NCI-H1417 treated with DMSO at 0.1 percent for 48 hours (cell line): Measurements from ENCODE around the gene HECW1.
"Not testable (repeated sequence)": the region's sequence is repeated elsewhere in the genome, so short reads cannot be mapped to it uniquely, and the experiment has no call there.

ENCODE experiments used
- DNase-seq: peaks from one replicate; lab custom pipeline; 2025; lab: John Stamatoyannopoulos, UW

The HECW1 gene

DNA sequence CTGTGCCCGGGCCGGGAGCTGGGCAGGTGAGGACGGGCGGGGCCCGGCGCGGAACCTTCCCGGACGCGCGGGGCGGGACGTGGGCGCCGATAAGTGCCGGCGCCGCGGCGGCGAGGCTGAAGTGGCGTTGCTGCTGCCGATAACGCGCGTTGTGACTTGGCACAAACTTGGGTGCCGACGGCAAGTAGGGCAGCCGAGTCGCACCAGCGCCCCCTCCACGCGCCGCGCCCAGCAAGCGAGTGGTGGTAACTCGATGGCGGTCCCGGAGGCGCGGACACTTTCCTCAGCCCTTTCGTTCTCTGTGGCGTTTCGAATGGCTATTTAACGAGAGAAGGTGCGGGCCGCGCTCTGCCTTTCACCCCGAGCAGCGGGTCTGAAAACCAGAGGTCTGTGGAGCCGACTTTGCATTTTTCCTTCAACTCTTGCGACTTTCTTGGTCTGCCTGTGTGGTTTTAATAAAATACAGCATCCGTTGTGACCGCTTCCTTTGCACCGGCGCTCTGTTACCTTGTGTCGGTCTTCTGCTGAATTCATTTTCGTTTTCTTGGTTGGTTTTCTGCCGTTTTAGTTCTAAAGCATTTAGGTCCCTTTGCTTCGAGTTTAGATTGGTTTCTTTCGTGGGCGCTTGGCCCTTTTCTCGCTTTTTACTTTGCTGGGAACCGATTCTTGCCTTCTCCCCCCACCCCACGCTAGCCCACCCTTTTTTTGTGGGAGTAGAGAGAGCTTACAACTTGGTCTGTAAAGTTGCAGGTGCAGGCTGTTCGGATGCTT is 471.2 kb downstream of the HECW1 start:
- no peak for DNase-seq

DNA sequence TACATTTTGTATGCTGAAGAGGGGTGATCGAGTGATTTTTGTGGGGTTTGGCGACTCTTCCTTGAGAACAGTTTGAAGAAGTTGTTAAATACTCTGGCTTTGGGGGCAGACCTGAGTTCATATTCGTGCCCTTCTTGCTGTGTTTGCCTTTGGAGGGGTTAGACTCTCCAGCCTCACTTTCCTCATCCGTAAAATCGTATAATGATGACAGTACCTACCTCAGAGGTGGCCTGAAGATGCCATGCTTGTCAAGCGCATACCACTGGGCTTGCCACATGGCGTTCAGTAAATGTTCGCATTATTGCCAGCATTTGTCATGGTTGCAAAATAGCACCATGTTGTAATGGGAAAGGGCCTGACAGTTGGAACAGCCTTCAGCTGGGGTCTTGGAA is 471.7 kb downstream of the HECW1 start:
- no peak for DNase-seq

DNA sequence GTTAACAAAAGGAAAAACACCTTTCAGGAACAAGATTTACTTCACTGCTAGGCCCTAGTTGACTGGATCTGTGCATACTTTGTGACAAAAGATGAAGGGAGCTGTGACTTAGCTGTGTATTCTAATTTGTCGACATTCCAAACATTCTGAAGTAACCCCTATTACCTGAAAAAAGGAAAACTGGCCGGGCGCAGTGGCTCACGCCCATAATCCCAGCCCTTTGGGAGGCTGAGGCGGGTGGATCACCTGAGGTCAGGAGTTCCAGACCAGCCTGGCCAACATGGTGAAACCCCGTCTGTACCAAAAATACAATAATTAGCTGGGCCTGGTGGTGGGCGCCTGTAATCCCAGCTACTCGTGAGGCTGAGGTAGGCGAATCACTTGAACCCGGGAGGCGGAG is 472.3 kb downstream of the HECW1 start:
- DNase-seq = not testable (repeated sequence)

DNA sequence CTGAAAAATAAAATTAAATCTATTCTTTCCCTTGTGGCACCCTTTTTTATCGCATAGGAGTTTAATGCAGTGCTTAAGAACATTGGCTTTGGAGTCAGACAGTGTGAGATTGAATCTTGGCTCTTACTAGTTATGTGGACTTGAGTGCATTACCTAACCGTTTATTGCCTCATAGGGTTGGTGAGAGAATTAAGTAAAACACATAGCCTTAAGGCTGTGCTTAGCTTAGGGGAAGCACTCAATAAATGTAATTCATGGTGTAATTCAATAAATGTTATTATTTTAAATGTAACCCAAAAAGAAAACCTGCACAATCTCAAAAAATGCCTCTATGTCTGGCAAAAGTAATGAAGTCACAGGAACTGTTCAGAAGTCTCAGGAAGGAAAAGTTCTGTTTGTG is 473.1 kb downstream of the HECW1 start:
- no peak for DNase-seq

DNA sequence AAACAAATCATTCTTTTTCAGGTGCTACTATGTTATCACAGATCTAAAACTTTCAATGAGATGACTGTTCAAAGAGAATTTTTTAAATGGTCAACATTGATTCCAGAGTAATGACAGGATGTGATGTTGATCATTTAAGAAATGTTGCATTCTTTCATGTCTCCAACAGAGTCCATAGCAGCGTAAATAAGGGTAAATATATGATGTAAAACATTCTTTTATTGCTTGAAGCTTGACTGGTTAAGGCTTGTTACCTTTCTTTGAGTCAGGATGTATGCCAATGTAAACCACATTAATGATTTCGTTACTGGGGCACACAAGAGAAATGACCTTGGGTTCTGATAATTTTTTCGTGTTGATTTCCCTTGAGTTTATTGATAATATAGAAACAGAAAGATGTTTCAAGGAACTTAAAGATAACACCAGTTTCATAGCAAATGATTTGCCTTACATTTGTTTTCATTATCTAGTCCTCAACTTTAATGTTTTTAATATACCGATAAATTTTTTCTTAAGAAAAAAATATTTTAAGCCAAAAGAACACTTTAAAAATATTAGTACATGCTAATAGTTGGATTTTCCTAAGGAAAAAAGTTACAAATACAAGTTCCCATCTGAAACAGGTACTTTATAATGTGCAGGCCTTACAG is 473.9 kb downstream of the HECW1 start:
- DNase-seq = no peak

DNA sequence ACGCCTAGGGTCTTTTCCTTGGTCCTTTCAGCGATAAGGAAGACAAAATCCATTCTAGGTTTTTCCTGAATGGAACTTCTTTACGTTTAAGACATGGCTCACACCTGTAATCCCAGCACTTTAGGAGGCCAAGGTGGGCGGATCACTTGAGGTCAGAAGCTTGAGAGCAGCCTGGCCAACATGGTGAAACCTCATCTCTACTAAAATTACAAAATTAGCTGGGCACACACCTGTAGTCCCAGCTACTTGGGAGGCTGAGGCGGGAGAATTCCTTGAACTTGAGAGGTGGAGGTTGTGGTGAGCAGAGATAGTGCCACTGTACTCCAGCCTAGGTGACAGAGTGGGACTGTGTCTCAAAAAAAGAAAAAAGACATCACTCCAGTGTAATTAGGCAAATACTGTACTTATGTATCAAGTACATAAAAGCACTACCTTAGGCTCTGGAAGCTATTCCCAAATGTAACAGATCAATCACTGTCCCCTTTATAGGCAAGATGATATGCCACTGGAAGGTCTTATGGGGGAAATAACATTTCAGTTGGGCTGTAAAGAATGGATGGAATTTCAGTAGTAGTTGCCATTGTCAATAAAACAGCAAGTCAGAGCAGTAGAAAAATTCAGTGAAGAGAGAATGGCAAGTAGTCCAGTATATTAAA is 476.2 kb downstream of the HECW1 start:
- DNase-seq = no peak

DNA sequence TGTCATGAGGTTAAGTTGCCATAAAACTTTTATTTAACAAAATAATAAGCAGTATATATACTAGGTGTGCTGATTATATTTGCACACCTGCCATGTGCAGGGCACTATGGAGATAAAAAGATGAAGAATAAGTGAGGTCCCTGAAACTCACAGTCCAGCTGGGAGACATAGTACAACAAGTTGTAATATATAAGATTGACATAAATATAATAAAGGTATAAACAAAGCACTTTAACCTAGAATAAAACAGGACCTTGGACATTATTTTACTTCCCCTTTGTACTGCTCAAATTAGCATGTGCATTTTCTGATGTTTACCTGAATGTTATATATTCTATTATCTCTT is 476.7 kb downstream of the HECW1 start:
- no peak for DNase-seq

DNA sequence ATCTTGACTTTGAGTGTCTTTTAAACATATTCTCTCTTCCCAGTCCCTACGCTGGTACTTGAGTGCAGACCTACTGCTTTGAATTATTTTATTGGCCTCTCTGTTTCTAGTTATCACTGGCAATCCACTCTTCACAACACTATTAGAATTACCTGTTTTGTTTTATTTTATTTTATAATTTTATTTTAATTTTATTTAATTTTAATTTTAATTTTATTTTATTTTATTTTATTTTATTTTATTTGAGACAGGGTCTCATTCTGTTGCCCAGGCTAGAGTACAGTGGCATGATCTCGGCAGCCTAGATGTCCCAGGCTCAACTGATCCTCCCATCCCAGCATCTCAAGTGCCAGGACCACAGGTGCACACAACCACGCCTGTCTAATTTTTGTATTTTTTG is 477.3 kb downstream of the HECW1 start:
- DNase-seq = peak; percentile 10

DNA sequence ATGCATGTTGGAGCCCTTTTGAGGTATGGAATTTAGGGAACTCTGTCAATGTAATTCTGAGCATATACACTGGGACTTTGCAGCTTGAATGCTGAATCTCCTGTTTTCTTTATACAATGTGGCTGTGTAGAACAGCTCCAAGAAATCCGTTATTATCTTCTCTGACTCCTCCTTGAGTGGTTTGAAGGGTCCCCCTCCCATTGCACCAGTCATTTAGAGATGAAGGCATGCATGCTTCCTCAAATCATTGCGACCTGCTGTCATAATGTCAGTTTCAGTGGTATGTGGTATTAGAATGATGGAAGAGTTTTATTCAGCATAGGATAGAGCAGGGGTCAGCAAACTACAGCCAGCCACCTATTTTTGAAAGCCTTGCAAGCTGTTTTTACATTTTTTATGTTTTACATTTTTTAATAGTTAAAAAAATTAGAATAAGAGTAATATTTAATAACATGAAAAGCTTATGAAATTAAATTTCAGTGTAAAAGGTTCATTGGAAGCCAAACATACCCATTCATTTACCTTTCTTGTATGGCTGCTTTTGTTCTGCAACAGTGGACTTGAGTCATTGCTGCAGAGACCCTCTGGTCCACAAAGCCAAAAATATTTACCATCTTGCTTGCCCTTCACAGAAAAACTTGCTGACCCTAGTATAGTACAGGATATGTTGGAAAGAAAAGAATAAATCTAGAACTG is 478.6 kb downstream of the HECW1 start:
- no peak for DNase-seq

DNA sequence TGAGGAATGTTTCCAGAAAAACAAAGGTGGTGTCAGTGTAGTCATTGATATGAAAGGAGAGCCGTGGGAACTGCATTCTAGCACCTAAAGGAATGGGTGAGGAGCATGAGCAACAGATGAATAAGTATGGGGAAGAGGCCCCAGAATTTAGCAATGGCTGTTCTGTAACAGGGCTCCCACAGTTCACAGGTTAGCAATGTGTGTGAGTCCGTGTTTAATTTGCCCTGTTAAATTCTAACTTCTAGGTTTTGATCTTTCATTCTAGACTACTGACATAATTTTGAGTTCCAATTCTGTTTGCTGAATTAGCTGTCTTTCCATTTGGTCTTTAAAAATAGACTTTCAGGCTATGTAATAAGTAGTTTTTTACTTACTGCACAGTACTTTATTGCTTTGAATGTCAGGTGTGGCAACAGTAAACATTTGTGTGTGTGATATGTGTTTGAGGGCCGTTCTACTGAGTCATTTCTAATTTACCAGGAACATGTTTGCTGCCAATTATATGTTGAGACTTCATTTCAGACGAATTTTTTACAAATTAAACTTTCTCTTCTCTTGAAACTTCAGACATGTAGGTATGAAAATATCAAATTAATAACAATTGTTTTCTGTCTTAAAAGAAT is 479.2 kb downstream of the HECW1 start:
- DNase-seq = no peak

DNA sequence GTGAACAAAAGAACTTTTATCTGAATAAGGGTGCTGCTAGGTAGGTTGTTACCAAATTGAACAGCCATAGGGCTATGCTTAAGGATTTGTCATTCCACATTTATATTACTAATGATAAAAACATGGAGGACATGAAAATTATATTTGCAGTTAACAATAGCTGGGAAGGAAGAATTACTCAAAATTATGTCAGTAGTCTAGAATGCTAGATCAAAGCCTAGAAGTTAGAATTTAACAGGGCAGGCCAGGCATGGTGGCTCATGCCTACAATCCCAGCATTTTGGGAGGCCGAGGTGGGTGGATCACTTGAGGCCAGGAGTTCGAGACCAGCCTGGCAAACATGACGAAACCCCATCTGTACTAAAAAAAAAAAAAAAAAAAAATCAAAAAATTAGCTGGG is 479.9 kb downstream of the HECW1 start:
- no peak for DNase-seq

DNA sequence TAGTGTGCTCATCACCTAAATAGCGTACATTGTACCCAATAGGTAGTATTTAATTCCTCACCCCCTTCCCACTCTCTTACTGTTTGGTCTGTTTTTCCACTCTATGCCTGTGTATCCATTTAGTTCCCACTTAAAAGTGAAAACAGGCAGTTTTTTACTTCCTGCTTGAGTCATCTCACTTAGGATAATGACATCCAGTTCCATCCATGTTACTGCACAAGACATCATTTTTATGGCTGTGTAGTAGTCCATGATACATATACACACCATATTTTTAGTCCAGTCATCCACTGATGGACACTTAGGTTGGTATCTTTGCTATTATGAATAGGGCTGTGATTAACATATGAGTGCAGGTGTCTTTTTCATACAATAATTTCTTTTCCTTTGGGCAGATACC is 480.6 kb downstream of the HECW1 start:
- DNase-seq = no peak

DNA sequence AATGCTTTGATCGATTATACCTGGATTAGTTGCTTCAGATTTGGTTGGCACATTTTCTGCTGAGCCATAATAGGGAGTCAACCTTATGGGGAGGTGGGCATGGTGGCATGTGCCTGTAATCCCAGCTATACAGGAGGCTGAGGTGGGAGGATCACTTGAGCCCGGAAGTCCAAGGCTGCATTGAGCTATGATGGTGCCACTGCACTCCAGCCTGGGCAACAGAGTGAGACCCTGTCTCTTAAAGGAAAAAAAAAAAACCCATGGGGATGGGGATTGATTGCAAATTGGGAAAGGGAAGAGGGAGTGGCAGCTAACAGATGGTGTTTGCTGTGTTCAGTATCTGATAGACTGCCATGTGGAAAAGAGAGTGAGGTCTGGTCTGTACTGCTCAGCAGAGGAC is 481.6 kb downstream of the HECW1 start:
- no peak for DNase-seq

DNA sequence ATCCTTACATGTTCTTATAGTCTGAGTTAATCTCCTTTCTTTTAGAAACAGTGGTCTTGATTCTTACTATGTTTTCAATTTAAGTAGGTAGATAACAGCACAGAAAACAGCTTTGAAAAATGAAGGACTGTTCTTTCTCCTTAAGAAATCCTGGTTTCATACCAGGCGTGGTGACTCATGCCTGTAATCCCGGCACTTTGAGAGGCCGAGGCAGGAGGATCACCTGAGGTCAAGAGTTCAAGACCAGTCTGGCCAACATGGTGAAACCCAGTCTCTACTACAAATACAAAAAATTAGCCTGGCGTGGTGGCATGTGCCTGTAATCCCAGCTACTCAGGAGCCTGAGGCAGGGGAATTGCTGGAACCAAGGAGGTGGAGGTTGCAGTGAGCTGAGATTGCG is 484.0 kb downstream of the HECW1 start:
- DNase-seq = not testable (repeated sequence)

DNA sequence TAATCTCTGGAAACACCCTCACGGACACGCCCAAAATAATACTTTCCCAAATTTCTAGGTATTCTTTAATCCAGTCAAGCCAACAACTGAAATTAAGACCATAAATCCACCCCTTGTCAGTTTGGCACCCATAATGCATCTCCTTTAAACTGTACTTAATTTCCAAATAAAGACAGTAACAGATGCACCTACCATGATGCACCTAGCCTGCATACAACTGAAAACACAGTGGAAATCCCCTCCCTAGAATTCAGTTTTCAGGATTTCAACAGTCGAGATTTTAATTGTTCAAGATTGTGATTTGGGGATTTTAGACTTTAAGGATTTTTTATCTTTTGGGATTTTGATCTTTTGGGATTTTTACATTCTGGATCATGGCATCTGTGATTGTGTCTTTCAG is 487.6 kb downstream of the HECW1 start:
- DNase-seq = no peak

DNA sequence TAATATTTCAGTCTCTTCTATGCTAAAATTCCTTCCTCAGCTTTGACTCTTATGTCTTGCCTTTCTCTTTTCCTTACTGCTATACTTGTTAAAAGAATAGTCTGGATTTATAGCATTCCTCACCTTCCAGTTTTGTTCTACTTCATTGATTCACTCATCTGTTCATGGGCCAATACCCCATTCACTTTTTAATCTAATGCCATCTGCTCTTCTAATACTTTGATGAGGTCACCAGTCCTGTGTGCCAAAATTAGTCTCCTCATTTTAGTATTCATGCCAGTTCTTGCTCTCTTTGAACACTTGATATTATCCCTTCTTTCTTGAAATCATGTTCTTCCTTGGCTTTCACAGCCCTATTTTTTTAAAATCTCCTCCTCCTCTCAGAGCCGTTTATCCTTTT is 489.8 kb downstream of the HECW1 start:
- DNase-seq = no peak

DNA sequence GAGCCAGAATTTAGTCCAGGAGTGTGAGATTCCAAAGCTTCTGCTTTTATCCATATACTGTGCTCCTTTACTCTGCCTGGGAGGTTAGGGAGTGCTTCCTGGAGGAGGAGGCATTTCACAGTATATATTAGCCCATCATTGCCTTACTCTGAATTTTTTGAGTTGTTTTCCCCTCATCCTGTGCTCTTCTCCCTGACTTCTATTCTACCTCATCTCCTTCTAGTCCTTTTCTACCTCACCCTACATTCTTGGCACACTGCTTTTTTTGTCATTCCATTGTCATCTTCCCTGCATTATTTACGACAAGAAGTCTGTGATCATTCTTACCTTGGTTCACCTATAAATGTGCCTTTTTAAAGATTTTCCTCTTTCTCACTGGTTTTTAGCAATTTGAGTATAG is 491.8 kb downstream of the HECW1 start:
- DNase-seq = no peak

DNA sequence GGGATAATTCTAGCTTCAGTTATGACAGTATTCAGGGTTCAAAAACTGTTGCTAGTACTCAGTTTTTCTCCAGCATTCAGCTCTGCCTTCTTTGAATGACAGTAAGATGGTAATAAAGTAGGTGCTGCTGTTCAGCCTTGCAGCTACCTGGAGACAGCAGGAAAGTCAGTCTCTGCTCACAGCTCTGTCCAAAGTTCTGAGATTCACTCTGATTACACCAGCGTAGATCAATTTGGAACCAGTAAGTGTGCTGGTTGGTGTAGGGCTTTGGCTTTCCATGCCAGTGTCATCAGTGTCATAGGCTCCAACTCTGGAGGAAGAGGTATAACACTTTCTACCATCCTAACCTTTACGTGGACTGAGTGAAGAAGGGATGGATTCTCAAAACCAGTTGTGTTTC is 496.6 kb downstream of the HECW1 start:
- no peak for DNase-seq

DNA sequence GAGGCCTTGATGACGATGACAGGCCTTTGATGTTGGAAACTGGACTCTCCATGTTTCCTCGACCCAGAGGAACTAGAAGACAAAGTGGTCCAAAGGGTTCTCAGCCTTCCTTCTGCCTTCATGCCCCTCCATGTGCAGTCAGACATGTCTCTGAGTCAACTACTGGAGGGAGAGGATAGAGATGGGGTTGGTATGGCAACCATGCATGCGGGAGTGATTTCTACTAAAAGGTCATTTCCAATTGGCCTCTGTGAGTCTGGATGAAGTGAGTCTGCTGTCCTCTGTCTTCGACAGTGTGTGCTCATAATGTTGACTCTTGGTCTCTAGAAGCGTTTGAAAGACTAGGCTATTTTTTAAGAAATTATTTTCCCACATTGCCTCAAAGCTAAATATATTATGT is 499.7 kb downstream of the HECW1 start:
- no peak for DNase-seq

DNA sequence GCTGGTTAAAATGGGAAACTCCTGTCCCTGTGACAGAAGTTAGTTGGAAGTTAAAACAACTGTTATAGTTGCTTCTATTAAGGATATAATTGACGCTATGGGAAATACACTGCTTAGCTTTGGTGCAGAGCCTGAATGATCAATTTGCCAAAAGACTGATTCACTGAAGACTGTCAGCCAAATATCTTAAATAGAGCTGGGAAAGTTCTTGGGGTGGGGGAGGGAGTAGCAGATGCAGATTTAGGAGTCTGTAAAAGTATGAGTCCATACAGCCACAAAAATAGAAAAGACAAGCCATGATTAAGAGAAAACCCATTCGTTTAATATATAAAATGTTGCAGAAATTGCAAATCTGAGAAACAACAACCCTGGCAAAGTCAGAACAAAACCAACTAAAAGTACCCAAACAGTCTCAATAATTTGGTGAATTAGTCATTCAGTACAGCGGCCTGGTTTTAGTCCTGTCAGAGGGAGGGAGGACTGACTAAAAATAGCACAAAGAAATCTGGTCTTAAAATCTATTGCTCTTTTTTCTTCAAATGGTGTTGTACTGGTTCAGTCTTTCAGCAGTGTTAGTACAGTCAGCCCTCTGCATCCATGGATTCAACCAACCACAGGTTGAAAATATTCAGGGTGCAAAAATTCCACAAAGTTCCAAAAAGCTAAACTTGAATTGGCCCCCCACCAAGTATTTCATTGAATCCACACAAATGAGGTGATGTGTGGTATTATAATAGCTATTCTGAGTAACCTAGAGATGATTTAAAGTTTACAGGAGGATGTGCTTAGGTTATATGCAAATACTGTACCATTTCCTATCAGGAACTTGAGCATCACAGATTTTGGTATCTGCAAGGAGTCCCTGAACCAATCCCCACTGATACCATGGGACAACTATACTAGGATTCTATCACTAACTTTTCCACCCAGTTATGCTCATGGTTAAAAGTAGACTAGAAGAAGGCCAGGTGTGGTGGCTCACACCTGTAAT is 500.4 kb downstream of the HECW1 start:
- no peak for DNase-seq
